PC-3 (cell line): ENCODE results near the gene GDPD1.
A peak's percentile ranks its signal among the peaks of the same experiment; 100 is the strongest.

Experiments used
- CTCF ChIP-seq: fragments of 300-600 bp; sonication (generic); conservative IDR thresholded peaks from 2 replicates; pipeline ENCODE4 v1.5.1; 2017; ENCODE audit warnings: antibody characterized with exemption, low read depth, mild to moderate bottlenecking, low read length
- EZH2phosphoT487 ChIP-seq: fragments of 300-600 bp; sonication (generic); IDR thresholded peaks from 2 replicates; pipeline ENCODE4 v1.6.1; 2018; ENCODE audit warnings: mild to moderate bottlenecking, antibody characterized with exemption, low read length, borderline replicate concordance

DNA sequence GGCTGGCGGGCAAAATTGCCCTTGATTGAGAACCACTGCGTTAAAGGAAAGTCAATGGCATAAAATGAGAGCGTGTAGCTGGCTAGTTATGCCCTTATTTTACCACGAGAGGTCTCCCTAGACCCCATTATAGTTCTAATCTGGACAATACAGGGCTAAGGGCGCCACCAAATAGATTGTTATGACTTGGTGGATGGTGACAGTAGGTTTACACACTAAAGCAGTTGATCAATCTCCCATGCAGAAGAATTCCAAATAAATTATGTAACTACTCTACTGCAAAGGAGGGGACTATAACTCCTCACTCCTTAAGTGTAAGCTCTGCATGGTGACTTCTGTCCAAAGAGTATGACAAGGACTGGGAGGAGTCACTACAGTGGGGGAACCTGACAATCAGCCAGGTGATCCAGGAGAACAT, 90.7 kb downstream of the GDPD1 start:
- TF ChIP-seq CTCF (peak; percentile 96), EZH2phosphoT487 (no peak)
